Stimulated activated CD8-positive, alpha-beta memory T cell treated with anti-CD3 and anti-CD28 coated beads, Interleukin-4, amount 100 ng/mL, for 1 hour (primary cell): ENCODE measurements around the gene C16orf92.
"Not testable (repeated sequence)": the region's sequence is repeated elsewhere in the genome, so short reads cannot be mapped to it uniquely, and the experiment has no call there.

Experiments
- DNase-seq, 2 donors: peaks; one replicate each; pipeline ENCODE4 v3.0.0-alpha.2; 2020; ENCODE audit warnings: low read depth in 2 of 2, low spot score in 1 of 2

The C16orf92 gene

GRCh38 chr16:30025156-30025555 lies 2.2 kb downstream of the C16orf92 start:
- no peak for DNase-seq

GRCh38 chr16:30025574-30025973 lies 2.6 kb downstream of the C16orf92 start:
- no peak for DNase-seq

DNA sequence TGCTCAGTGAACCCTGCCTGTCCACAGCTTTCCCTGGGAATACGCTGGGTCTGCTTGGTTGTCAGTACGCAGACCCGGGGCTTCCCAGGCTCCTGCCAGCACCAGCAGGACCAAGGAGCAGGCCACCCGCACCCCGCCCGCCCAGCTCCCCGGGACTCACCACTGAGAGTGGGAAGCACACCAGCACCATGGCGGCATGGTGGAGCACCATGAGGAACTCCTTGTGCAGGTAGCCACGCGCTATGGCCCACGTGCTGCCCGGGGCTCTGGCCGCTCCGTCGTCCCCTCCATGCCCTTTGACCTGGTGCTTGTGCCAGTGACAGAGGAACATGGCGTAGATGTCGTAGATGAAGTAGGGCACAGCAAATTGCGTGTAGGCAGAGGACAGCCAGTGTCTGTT lies 3.5 kb downstream of the C16orf92 start:
- DNase-seq = no peak

DNA sequence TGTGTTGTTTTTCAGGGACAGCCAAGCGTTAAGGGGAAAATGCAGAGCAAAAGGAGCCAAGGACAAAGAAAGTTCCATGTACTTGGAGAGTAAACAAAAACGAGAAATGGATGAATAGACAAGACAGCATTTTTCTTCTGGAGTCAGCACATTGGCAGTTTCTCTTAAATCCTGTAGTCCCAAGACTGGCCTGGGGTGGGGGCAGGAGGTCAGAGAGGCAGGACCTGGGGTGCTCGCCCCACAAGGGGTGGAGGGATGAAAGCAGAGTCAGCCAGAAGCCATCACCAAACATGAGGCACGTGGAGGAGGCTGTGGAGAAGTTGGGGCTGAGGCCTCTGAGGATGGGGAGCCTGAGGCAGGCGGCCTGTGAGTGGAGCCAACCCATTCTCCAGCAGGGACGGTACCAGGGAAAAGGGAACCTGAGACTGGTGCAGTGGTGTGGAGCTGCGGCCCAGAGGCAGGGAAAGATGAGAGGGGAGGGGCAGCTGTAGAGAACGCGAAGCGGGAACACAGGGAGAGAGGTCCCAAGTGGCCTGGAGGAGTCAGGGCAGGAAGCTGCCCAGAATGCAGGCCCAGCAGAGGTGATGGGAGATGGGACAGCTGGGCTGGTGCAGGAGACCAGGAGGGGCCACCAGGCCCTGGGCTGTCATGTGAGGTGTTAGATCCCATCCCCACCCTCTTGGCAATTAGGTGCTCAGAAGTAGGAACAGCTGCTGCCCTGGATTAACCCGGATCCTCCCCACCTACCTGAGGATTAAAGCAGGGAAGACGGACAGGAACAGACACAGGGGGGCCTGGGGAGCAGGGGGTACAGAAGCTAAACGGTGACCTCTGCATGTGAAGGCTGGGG lies 4.8 kb downstream of the C16orf92 start:
- no peak for DNase-seq

- DNase-seq = no peak
Observed at GRCh38 chr16:30028438-30029076, 5.6 kb downstream of the C16orf92 start.

- no peak for DNase-seq
Observed at GRCh38 chr16:30030011-30030685, 7.2 kb downstream of the C16orf92 start.

GRCh38 chr16:30030841-30031413 lies 7.9 kb downstream of the C16orf92 start, which contains the start of gene TLCD3B:
Gene TLCD3B, minus strand, starts transcription at chr16:30031271. Its CDS starts 744 bp downstream, at chr16:30030527.
- DNase-seq = no peak

GRCh38 chr16:30031477-30031918 lies 8.5 kb downstream of the C16orf92 start:
- no peak for DNase-seq

GRCh38 chr16:30032083-30032819 lies 9.3 kb downstream of the C16orf92 start:
- peak in 1 of 2 donors; percentile 28 for DNase-seq

GRCh38 chr16:30033270-30033669 lies 10.3 kb downstream of the C16orf92 start:
- DNase-seq = no peak

- DNase-seq = no peak
Observed at GRCh38 chr16:30040221-30040620, 17.2 kb downstream of the C16orf92 start.

DNA sequence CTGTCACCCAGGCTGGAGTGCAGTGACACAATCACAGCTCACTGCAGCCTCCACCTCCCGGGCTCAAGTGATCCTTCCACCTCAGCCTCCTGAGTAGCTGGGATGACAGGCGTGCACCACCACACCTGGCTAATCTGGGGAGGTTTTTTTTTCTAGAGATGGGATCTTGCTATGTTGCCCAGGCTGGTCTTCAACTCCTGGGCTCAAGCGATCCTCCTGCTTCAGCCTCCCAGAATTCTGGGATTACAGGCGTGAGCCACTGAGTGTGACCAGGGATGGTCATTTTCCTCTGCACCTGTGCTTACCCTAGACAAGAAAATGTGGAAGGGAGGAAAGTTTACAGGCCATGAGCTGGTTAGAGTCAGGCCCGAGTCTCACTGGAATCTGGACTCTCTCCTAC lies 17.7 kb downstream of the C16orf92 start:
- not testable (repeated sequence) for DNase-seq

- DNase-seq = no peak
Observed at GRCh38 chr16:30041841-30042240, 18.8 kb downstream of the C16orf92 start.

DNA sequence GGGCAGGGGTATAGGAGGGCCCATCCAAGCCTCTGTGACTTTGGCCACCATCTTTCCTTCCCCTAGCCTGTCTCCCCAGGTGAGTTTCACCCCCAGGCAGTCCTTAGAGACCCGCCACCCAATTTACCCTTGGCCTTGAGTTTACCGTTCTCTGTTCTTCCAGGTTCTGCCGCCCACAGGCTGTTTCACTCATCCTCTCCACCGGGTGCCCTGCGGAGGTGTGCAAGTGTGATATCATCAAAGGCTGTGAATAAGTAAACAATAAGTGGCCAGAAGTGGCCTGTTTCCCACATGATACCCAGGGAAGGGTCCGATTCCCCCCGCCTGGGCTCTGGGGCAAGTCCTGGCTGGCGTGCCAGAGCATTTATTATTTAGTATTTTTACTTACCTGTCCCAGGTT lies 23.2 kb downstream of the C16orf92 start:
- DNase-seq = no peak

GRCh38 chr16:30046588-30046987 lies 23.6 kb downstream of the C16orf92 start:
- no peak for DNase-seq

- no peak for DNase-seq
Observed at GRCh38 chr16:30049871-30050270, 26.9 kb downstream of the C16orf92 start.

DNA sequence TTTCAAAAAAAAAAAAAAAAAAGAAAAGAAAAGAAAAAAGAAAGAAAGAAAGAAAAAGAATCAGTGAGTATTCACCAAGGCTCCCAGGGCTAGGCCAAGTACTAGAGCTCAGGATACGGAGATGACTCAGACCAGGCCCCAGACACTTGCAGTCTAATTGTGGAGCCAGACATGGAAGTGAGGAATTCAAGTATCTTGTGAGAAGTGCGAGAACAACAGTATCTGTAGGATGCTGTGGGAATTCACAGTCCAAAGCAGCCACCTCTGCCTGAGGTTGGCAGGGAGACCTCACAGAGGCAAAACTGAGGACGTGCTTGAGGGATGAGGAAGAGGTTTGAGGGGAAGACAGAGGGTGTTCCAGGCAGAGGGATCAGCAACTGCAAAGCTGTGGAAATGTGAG lies 28.5 kb downstream of the C16orf92 start:
- no peak for DNase-seq

DNA sequence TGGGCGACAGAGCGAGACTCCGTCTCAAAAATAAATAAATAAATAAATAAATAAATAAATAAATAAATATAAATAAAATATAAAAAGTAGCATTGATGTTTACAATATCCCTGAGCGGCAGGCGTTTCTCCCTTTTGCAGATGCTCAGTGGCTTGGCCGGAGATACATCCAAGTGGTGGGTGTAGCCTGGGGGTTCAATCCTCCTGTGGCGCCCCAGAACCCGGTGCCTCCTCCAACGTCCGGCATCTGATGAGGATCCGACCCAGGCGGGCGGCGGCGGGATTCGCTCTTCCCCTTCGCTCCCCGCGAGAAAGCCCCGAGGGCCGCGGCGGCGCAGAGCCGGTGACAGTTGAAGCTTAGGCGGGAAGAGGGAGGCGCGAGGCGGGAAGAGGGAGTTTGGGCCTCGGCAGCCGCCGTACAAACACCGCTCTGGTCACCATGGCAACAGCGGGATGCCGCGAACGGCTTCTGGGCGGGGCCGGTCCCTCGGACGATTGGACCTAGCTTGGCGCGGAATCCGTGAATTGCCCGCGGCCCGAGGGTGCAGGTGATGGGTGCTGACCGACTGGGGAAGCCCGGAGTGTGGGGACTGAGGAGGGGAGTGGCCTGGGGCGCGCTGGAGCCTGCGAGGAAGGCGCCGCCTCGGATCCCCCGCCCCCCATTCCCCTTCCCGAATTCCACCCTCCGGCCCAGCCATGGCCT lies 29.8 kb downstream of the C16orf92 start:
- DNase-seq = peak; percentile 81 to 86

DNA sequence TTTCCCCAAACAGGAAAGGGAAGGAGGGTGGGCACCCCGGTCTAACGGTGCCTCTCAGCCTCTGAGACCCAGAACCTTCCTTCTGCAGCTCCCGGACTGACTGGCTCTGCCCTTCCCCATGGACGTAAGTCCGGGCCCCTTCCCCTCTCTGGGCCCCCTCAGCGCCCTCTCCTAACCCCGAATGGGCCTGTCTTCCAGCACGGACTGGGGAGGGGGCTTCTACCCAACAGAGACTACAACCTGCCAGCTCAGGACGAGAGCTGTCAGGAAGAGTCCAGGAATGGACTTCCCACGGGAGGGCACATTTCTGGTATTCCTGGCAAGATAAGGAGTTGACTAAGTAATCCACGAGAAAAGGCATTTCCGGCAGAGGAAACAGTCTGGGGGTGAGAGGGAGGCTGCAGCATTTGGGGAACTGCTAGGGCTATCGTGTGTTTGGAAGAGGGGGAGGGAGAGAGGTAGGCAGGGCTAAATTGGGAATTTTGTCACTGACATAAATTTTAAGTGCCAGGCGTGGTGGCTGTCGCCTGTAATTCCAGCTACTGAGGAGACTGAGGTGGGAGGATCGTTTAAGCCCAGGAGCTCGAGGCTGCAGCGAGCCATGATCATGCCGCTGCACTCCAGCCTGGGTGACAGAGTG lies 30.5 kb downstream of the C16orf92 start:
- no peak for DNase-seq

DNA sequence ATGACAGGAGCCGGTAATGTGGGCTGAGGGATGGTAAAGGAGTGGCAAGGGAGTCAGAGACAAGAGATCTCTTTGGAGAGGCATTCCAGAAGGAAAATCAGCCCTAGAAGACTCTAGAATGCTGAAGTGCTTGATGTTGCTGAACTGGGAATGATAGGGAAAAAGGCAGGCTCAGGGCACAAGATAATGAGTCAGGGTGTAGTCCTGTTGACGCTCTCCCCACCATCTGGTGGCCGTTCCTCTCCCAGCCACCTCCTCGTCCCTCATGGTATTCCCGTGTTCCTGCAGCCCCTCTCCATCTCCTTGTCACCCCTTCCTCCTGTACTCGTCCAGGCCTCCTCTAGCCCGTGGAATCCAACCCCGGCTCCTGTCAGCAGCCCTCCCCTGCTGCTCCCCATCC lies 31.5 kb downstream of the C16orf92 start:
- DNase-seq = no peak
